ENCODE results near the gene BGN. TPM values are rescaled to one million over a fixed set of nuclear protein-coding genes. Genes with fewer than 3 reads are reported as not detected.

Gene BGN
- polyA plus RNA-seq, 1 donor: 101 TPM

DNA sequence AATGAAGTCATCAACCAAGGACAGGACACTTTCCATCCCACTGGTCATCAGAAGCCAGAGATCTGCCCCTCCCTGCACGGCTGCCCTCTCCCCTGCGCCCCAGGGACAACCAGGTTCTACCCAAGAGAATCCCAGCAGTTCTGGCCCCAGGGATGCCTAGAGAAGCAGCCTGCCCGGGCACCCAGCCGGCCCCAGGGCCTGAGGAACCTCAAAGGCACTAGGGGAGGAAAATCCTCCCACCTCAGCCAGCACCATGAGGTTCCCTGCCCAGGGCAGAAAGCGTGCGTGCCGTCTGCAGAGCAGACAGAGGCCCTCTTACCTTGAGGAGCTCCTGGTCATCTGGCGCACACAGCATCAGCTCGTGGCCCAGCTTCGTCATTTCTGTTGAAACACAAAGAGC lies 32.5 kb upstream of the BGN start:
- DNase-seq: no peak

GRCh38 chrX:153463031-153463430 lies 31.7 kb upstream of the BGN start:
- DNase-seq: no peak

GRCh38 chrX:153463556-153463955 lies 31.2 kb upstream of the BGN start:
- DNase-seq: no peak

GRCh38 chrX:153464116-153464515 lies 30.7 kb upstream of the BGN start:
- DNase-seq: no peak

DNA sequence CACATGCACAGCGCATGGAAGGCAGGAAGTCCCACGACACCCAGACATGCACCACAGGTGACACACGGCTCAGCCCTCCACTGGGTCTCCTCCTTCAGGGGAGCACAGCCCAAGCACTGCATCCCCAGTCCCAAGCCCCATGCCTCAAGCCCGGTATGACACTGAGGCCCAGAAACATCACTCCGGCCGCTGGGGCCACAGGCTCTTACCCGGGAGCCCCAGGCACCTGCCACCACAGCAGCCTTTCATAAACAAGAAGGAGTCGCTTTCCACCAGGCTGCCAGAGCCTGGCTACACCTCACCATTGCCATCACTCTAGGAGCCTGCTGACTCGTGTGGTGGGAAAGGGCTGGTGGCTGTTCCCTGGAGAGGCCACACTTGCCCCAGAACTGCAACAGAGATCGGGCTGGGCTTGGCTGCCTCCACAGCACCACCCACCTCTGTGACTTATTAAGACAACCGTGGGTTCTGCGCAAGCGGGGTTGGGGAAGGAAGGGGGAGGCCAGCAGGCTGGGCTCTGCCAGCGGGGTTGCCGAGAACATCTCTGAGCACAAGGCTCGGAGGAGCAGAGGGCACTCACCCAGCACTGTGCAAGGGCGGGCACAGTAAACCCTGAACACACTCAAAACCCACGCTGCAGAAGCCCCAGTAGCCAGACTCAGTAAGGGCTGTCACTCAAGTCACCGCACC lies 28.9 kb upstream of the BGN start:
- DNase-seq: no peak

DNA sequence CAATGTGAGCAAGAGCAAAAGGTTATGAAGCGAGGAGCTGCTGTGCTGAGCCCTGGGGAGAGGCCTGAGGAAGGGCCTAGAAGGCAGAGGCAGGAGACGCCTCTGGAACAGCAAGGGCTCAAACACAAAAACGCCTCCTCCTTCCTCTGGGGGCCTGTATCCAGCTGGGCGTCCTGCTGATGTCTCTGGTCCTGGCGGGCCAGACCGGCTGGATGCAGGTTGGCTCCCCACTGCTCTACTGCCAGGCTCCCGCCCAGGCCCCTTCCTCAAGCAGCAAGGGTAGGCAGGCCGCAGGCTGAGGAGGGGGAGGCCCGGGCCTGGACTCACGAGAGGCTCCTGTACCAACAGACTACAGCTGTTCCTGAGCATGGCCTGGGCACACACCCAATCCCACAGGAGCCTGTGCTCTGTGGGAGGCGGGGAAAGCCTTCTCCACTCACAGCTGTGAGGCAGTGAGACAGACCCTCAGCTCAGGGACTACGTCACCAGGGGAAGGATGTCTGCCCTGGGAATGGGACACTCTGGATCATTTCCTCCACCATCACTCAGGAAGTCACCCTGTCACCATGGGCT lies 26.7 kb upstream of the BGN start:
- no peak for DNase-seq

GRCh38 chrX:153469811-153470410 lies 24.9 kb upstream of the BGN start:
- DNase-seq: no peak

- DNase-seq: peak; percentile 89
Measured at GRCh38 chrX:153470411-153471363, 24.1 kb upstream of the BGN start, which contains the start of gene HAUS7. Gene HAUS7, minus strand, starts transcription at chrX:153470576. Its CDS starts 19 bp downstream, at chrX:153470557.

GRCh38 chrX:153471663-153472280 lies 23.0 kb upstream of the BGN start:
- DNase-seq: no peak

DNA sequence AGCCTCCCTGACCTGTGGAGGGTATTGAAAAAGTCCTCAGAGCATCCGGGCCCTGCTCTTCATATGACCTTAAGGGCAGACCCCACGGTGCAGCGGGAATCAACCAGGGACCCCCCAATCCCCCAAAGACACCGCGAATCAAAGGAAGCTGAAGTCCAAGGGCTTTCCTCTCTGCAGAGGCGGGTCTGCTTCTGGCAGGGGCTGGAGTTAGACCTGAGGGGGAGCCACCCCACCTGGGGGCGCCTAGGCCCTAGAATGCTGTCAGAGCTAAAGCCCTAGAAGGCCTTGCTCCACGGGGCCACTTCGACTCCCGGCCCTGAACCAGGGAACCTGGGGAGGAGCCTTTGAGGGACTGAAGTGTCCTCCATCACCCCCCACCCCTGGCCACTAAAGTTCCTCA lies 21.7 kb upstream of the BGN start:
- no peak for DNase-seq

DNA sequence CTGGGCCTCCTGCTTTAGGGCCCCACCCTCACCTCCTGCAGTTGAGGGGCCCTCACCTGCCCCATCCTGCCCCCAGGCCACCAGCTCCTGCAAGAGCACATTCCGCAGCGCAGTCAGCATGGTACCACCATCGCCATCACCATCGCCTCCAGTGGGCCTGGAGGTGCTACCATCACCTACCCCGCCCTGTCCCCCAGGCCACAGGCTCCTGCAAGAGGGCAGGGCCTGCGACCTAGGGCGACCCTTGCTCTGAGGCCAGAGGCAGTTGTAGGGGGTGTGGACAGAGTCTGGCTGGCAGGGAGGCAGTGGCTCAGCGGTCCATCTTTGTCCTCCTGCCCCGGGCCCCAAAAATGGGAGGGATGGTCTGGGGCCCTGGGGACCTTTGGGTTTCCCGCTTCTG lies 20.5 kb upstream of the BGN start:
- no peak for DNase-seq

GRCh38 chrX:153474718-153475117 lies 20.1 kb upstream of the BGN start:
- peak; percentile 77 for DNase-seq

DNA sequence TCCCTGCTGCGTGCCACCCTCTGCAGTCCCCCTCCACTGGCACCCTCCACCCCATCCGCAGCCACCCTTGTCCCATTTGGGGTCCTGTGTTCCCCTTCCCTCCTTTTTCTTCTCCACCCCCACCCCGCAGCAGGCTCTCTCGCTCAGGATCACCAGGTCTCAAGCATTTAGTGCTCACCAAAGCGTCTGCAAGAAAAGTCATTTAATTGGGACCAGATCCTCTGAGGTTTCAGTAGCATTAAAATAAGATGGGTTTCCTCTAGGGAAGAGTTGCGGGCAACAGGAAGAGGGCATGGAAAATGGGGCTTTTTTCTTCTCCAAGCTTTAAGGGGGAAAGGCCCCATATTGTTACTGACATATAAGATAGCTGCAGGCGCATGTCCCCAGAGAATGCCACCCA lies 19.5 kb upstream of the BGN start:
- DNase-seq: no peak

DNA sequence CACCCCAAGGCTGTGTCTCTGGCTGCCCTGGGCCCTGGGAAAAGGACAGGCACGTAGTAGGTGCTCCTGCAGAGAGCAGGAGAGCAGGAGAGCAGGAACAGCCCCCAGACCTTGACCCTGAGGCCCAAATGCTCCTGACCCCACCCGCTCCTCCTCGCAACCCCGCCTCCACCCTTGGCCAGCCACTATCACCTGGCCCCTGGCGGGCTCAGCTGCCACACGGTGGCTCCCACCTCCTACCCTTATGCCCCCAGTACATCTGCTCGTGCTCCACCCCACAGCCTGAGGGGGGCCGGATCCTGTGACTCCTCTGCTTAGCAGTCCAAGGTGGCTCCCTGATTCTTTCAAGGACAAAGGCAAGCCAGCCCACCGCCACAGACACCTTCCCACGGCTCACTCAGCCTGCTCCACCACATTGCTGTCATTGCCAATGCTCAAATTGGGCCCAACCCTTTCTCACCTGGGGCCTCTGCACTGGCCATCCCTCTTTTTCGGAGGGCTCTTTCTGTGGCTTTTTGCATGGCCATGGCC lies 19.0 kb upstream of the BGN start:
- DNase-seq: no peak

DNA sequence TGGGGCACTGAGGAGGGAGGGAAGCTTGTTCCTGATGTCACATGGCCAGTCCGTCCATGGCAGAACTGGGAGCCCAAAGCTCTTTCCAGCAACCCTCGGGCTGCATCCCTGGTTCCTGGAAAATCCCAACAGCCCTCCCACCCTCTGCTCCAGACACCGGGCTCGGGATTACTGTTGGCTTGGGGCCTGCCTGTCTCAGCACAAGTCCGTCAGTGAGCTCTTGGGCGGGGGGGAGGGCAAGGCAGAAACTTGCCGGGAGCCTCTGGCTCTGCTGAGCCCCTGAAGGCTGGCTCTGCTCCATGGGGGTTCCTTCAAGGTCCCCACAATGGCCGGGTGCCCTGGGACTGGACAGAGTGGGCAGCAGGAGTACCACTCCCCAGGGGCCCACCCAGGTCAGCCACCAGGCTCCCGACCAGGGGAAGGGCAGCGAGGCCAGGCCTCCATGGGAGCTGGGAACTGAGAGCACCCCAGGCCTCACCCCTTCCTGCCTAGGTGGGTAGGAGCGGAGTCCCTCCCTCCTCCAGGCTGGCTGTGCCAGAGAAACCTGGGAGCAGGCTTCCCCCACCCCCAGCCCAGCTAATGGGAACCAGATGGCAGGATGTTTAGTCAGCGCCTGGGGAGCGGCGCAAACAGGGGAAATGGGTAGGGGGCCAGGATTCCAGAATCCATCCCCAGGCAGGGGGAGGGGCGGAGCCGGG lies 18.0 kb upstream of the BGN start:
- peak; percentile 77 for DNase-seq

GRCh38 chrX:153477364-153477857 lies 17.4 kb upstream of the BGN start:
- no peak for DNase-seq

- no peak for DNase-seq
Measured at GRCh38 chrX:153477901-153478300, 16.9 kb upstream of the BGN start.

DNA sequence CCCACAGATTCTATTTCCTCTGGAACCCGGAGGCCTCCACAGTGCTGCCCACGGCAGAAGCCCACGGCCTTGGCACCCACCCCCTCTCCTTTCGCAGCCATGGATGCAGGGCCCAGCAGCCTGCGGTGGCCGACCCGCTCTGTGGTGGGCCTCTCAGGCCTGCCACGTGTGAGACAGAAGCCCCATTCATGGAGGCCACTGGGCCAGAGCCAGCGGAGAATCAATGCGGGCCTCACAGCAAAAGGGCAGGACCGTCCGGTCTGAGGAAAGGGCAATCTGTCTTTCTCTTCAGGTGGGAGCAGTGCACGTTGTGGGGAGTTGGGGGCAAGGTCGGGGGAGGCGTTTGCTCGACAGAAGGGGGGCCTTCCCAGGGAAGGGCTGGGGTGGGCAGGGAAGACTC lies 16.0 kb upstream of the BGN start:
- no peak for DNase-seq

DNA sequence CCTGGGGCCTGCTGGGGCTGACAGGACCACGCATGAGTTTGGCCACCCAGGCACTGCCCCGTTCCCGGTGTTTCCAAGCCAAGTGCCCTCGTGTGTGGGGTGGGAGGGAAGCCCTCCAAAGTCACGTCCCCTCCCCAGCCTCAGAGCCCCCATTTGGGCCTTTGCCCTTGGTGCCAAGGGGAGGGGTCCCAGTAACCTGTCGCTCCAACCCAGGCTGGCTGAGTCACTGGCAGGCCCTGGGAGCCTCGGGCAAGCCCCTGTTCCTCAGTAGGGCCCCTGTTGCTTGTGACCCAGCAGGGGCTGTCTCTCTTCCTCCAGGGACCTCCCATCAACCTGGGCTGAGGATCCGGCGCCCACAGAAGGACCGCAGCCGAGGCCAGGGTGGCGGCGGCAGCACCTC lies 13.7 kb upstream of the BGN start:
- no peak for DNase-seq

GRCh38 chrX:153482376-153483015 lies 12.3 kb upstream of the BGN start:
- no peak for DNase-seq
